Activated naive CD4-positive, alpha-beta T cell treated with anti-CD3 and anti-CD28 coated beads, Interleukin-2, amount 10 ng/mL, durations not matched to agents 7 days and 5 days (primary cell): Measurements from ENCODE around the gene COMMD2.
A peak's percentile ranks its signal among the peaks of the same experiment; 100 is the strongest.

Experiments used
- CTCF ChIA-PET: fragments of 350-600 bp; sonication (Branson Sonifier 250); formaldehyde crosslinking; loops from one replicate; lab custom pipeline; 2021; ENCODE audit warnings: antibody characterized with exemption; lab: Charles Lee
- DNase-seq: peaks from one replicate; pipeline ENCODE4 v3.0.0-alpha.2; 2020
- H3K27ac Mint-ChIP-seq: one replicate; pipeline ENCODE4 v1.8.0; 2021; ENCODE audit warnings: mild to moderate bottlenecking, moderate library complexity, mixed read lengths
- H3K27me3 Mint-ChIP-seq: one replicate; pipeline ENCODE4 v1.8.0; 2021; ENCODE audit warnings: mild to moderate bottlenecking, mixed read lengths
- H3K36me3 Mint-ChIP-seq: one replicate; pipeline ENCODE4 v1.8.0; 2021; ENCODE audit warnings: mixed read lengths
- H3K4me1 Mint-ChIP-seq: one replicate; pipeline ENCODE4 v1.8.0; 2021; ENCODE audit warnings: mixed read lengths
- H3K4me3 Mint-ChIP-seq: one replicate; pipeline ENCODE4 v1.8.0; 2021; ENCODE audit warnings: mild to moderate bottlenecking, moderate library complexity, mixed read lengths
- H3K9me3 Mint-ChIP-seq: one replicate; pipeline ENCODE4 v1.8.0; 2021; ENCODE audit warnings: mixed read lengths

Gene COMMD2

DNA sequence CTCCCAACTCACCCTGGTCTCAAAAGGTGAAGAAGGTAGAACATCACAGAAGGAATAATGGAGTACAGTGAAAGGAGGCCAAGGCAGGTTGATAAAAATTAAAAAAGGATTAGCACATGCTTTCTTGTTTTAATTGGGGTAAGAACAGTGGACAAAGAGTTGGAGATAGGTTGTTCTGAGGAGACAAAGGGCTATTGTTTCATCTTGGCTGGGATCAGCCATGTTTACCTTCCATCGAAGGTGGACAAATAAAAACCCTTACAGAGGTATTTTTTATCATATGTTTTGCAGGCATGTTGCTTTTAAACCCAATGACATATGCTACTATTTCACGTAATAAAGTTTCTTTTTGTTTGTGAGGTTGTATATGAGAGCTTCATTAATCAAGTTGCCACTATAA lies 12.9 kb downstream of the COMMD2 start:
- Mint-ChIP-seq H3K4me1 (no peaks in the 10 kb centered on the region), H3K36me3 (peaks cover 11% of the 10 kb centered on the region), H3K9me3 (no peaks in the 10 kb centered on the region), H3K4me3 (no peak overlapping the region), H3K27ac (no peak overlapping the region), H3K27me3 (no peaks in the 10 kb centered on the region)
- DNase-seq = no peak
- CTCF ChIA-PET = no interaction called here

DNA sequence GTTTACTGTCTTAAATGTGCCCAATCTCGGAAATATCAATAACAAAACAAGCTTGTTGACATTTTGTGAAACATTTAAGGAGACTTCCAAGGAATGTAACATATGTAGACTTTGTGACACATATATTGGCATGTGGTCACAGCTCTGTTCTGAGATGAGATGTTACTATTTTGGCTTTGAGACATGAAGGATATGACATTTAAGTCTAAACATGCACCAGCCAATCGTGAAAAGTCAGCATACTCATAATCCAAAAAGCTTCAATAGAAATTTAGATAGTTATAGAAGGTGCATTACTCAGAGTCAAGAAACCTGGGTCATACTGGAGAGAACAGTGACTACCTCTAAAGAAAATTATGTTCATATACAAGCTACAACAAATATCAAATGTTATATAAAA lies 13.4 kb downstream of the COMMD2 start:
- H3K4me1 Mint-ChIP-seq = no peaks in the 10 kb centered on the region
- H3K4me3 Mint-ChIP-seq = no peak overlapping the region
- H3K9me3 Mint-ChIP-seq = no peaks in the 10 kb centered on the region
- CTCF ChIA-PET = no interaction called here
- no peaks in the 10 kb centered on the region for H3K27me3 Mint-ChIP-seq
- no peak overlapping the region for H3K27ac Mint-ChIP-seq
- peaks cover 11% of the 10 kb centered on the region for H3K36me3 Mint-ChIP-seq
- no peak for DNase-seq

DNA sequence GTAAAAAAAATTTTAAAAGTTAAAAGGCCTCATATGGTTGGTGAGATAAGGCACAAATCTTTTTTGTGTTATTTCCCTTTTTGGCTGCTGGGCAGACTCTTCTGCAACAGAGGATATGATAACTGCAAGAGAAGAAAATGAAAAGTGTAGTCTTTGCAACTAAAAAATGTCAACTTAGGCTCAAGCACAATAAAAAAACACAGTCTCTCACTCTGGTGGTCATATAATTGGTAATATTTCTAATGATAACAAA lies 15.4 kb downstream of the COMMD2 start:
- CTCF ChIA-PET = interaction anchor here (0.7 kb wide), 1 partner anchor 20 kb away, joined by 3 read pairs; no protein-coding TSS in a partner anchor

DNA sequence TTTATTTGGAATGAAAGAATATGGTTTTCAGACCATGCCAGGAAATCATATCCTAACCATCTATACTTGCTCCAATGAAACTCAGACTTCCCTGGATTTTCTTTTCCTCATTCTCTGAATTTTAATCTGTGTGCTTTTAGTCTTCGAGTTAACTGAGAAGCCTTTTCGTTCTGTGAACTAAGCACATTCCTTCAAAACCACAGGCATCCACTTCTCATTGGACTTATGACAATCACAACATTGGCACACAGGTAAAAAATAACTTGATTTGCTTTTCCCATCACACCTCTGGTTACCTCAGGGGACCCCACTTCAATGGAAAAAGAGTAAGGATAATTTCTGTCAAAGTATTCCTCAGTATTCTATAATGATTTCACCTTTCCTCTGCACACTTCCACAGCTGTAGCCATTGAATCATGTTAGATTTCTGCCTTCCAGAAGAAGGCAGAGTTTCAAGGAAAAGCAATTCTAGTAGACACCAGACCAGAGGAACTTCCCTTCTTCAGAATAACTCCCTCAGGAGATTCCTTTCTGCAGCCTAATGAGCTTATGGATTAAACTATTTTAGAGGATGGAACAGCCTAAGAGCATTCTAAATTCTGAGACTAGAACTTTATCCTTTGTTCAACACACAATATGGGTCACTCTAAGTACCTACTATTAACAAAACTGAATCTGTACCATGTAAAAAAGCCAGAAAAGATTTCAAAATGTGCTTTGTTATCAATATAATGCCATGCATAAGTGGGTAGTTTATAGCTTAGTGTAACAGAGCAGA lies 15.9 kb downstream of the COMMD2 start:
- Mint-ChIP-seq H3K36me3 (peaks cover 6% of the 10 kb centered on the region), H3K4me3 (no peak overlapping the region), H3K9me3 (no peaks in the 10 kb centered on the region), H3K4me1 (no peaks in the 10 kb centered on the region), H3K27ac (no peak overlapping the region), H3K27me3 (no peaks in the 10 kb centered on the region)
- CTCF ChIA-PET = interaction anchor here (0.7 kb wide), 1 partner anchor 19 kb away, joined by 3 read pairs; no protein-coding TSS in a partner anchor
- no peak for DNase-seq

More for the DNA sequence above, 15.4 kb downstream of the COMMD2 start:
- Mint-ChIP-seq H3K27me3 (no peaks in the 10 kb centered on the region), H3K4me3 (no peak overlapping the region), H3K4me1 (no peaks in the 10 kb centered on the region), H3K9me3 (no peaks in the 10 kb centered on the region), H3K27ac (no peak overlapping the region), H3K36me3 (peaks cover 8% of the 10 kb centered on the region)
- no peak for DNase-seq

DNA sequence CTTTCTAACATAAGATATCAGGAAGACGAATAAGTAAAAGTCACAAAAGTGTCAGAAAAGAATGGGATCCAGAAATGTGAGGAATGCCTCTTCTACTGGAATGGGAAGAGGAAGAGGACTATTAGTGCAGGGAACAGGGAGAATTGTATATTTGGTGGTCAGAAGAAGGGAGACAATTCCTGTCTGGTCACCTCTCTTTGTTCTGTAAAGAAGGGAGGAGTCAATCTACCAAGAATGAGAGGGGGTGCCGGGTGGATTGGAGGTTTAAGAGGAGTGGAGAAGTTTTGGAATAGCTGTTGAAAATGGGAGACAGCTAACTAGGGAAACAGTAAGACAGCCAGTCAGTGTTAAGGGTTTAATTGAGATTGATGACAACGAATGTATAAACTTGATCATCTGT lies 20.1 kb downstream of the COMMD2 start:
- no peaks in the 10 kb centered on the region for H3K27me3 Mint-ChIP-seq
- DNase-seq = no peak
- no peak overlapping the region for H3K27ac Mint-ChIP-seq
- no peaks in the 10 kb centered on the region for H3K9me3 Mint-ChIP-seq
- no peaks in the 10 kb centered on the region for H3K4me1 Mint-ChIP-seq
- peaks cover under 1% of the 10 kb centered on the region for H3K36me3 Mint-ChIP-seq
- no peak overlapping the region for H3K4me3 Mint-ChIP-seq
- CTCF ChIA-PET = no interaction called here

DNA sequence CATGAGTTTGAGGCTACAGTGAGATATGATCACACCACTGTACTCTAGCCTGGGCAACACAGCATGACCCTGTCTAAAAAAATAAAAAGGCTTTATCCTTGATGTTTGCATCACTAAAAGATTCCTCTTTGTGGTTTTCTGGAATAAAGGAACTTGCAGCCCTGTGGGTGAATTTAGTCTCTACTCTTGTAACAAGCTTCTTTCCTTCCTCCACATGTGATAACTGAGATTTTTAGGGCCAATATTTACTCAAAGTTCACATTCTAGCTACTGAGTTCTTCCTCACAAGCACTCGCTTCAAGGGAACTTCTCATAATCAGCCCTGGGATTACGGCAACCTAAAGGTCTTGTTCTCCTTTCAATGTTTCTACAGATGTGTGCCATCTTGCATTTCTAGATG lies 24.6 kb downstream of the COMMD2 start:
- CTCF ChIA-PET = interaction anchor here (0.6 to 2.0 kb wide), 3 partner anchors 10 to 67 kb away, joined by 3 to 6 read pairs (median 3); no protein-coding TSS in a partner anchor
- Mint-ChIP-seq H3K27ac (no peak overlapping the region), H3K9me3 (no peaks in the 10 kb centered on the region), H3K27me3 (peaks cover 7% of the 10 kb centered on the region), H3K4me3 (no peak overlapping the region), H3K36me3 (no peaks in the 10 kb centered on the region), H3K4me1 (no peaks in the 10 kb centered on the region)
- DNase-seq = no peak

DNA sequence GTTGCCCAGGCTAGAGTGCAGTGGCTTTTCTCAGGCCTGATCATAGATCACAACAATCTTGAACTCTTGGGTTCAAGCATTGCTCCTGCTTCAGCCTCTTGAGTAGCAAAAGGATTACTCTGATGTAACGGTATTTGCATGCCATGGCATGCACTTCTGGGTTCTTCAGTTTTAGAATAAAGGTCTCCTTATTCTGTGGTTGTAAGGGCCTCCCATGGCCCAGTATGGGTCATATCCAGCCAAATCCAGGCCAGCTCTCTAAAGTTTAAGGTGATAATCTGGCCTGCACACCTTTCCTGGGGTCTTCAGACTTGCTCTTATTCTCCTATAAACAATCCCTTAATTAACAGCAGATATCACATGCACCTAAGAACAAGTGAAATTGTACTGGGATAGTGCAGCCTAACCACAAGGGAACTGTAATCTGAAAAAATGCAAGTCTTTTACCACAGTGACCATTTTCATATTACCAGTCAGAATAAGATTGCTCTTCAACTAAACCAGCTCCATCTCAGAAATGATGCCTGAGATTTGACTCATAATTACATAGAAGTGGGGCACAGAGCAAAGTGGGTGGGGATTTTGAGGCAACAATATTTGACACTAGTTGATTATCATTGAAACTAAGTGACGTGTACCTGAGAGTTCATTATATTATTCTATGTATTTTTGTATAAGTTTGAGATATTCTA lies 25.4 kb downstream of the COMMD2 start:
- Mint-ChIP-seq H3K27ac (no peak overlapping the region), H3K9me3 (peaks cover 2% of the 10 kb centered on the region), H3K4me3 (no peak overlapping the region), H3K36me3 (no peaks in the 10 kb centered on the region), H3K4me1 (no peaks in the 10 kb centered on the region), H3K27me3 (peaks cover 7% of the 10 kb centered on the region)
- DNase-seq = no peak
- CTCF ChIA-PET = interaction anchor here (0.7 to 2.0 kb wide), 2 partner anchors 10 to 66 kb away, joined by 3 to 6 read pairs; no protein-coding TSS in a partner anchor

DNA sequence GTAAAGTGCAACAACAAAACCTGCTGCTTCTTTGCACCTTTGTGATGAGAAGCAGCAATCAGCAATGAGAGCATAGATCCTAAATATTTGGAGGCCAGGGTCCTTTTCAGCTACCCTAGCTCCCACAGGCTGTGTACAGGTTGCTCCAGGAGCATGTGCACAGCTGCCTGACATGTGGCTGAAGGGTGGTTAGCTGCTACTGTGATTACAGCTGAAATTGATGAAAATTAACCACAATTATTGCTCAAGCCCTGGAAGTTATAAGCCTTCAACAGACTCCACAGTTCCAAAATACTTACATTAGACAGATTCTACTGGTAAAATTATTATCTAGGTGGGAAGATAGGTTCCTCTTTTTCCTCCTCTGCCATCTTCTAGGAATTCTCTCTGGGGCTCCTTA lies 28.5 kb downstream of the COMMD2 start:
- no peak for DNase-seq
- H3K36me3 Mint-ChIP-seq = no peaks in the 10 kb centered on the region
- H3K27ac Mint-ChIP-seq = no peak overlapping the region
- H3K27me3 Mint-ChIP-seq = peaks cover 11% of the 10 kb centered on the region
- no peak overlapping the region for H3K4me3 Mint-ChIP-seq
- H3K4me1 Mint-ChIP-seq = no peaks in the 10 kb centered on the region
- peaks cover 12% of the 10 kb centered on the region for H3K9me3 Mint-ChIP-seq
- CTCF ChIA-PET = no interaction called here

DNA sequence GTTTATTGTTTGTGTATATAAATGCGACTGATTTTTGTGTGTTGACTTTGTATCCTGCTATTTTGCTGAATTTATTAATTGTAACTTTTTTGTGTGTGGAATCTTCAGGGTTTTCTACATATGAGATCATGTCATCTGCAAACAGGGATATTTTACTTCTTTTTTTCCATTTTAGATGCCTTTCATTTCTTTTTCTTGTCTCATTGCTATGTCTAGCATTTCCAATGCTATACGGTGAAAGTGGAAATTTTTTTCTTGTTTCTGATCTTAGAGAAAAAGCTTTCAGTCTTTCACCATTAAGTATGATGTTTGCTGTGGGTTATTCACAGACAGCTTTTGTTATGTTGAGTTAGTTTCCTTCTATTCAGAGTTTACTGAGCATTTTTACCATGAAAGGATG lies 31.4 kb downstream of the COMMD2 start:
- DNase-seq = no peak
- CTCF ChIA-PET = interaction anchor here (1.2 kb wide), 1 partner anchor 50 kb away, joined by 4 read pairs; no protein-coding TSS in a partner anchor
- H3K4me3 Mint-ChIP-seq = no peak overlapping the region
- no peaks in the 10 kb centered on the region for H3K4me1 Mint-ChIP-seq
- no peak overlapping the region for H3K27ac Mint-ChIP-seq
- H3K9me3 Mint-ChIP-seq = peaks cover 12% of the 10 kb centered on the region
- no peaks in the 10 kb centered on the region for H3K36me3 Mint-ChIP-seq
- peaks cover 11% of the 10 kb centered on the region for H3K27me3 Mint-ChIP-seq

DNA sequence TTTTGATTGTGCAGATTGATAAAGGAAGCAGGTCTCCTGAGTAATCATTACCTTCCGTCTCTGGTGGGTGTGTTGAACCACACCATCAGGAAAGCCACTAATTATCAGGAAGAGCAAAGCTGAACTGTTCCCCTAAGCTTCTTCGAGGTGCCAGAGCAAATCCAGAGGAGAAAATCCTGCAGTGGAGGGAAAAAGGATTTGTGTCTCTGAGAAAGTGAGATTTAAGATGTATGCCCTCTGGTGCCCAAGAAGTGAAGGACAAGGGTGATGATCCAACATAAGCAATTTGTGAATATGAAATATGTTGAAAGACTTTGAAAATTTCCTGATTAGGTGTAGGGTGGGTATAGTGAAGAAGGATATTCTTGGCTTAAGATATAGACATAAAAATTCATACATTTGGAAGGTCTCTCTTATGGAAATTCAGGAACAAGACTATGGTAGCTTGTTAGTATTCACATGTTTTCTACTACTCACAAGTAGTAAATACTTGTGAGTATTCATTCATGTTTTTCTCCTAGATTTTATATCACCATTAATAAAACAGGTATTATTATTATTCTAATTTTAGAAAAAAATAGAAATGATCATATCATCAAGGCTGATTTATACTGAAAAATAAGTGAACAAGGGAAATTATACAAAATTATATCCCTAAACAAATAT lies 34.8 kb downstream of the COMMD2 start:
- no peak overlapping the region for H3K4me3 Mint-ChIP-seq
- H3K27me3 Mint-ChIP-seq = peaks cover 4% of the 10 kb centered on the region
- H3K9me3 Mint-ChIP-seq = peaks cover 11% of the 10 kb centered on the region
- DNase-seq = peak; percentile 45
- H3K4me1 Mint-ChIP-seq = no peaks in the 10 kb centered on the region
- H3K36me3 Mint-ChIP-seq = no peaks in the 10 kb centered on the region
- H3K27ac Mint-ChIP-seq = no peak overlapping the region
- CTCF ChIA-PET = interaction anchor here (0.6 to 3.4 kb wide), 23 partner anchors 8 to 598 kb away, joined by 3 to 25 read pairs (median 3); no protein-coding TSS in a partner anchor

DNA sequence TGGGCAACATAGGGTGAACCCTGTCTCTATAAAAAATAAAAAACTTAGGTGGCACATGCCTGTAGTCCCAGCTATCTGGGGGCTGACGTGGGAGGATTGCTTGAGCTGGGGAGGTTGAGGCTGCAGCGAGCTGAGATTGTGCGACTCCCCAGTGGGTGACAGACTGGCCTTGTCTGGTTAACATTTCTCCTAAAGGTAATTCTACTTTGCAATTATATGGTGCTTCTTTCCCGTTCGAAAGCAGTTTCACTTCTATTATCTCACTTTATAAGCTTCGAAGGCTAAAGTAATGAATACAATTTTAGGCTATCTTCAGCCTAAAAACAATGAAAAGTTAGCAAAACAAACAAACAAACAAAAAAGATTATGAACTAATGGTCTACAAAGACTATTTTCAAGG lies 35.3 kb downstream of the COMMD2 start:
- H3K4me3 Mint-ChIP-seq = no peak overlapping the region
- H3K4me1 Mint-ChIP-seq = no peaks in the 10 kb centered on the region
- CTCF ChIA-PET = interaction anchor here (0.6 to 3.4 kb wide), 19 partner anchors 8 to 203 kb away, joined by 3 to 25 read pairs (median 4); no protein-coding TSS in a partner anchor
- no peak overlapping the region for H3K27ac Mint-ChIP-seq
- peaks cover 4% of the 10 kb centered on the region for H3K27me3 Mint-ChIP-seq
- H3K9me3 Mint-ChIP-seq = peaks cover 10% of the 10 kb centered on the region
- no peaks in the 10 kb centered on the region for H3K36me3 Mint-ChIP-seq
- DNase-seq = no peak

DNA sequence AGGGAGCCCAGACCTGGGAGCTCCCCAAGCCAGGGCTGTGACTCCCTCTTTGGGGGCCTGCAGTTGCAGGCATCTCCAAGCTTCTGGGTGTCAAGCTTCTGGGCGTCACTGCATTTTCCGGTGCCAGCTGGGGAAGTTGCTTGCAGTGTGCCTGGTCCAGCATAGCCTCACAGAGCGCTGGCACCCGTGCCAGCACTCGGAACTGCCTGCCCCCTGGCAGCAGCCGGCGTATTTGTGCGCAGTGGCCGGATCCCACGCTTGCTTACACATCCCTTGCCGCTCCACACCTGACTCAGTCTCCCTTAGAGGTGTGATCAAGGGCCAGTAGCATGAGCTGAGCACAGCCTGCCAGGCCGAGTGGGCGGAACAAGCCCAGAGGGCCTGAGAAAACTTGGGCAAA lies 37.0 kb downstream of the COMMD2 start:
- Mint-ChIP-seq H3K27ac (no peak overlapping the region), H3K9me3 (no peaks in the 10 kb centered on the region), H3K4me1 (no peaks in the 10 kb centered on the region), H3K36me3 (no peaks in the 10 kb centered on the region), H3K4me3 (no peak overlapping the region), H3K27me3 (no peaks in the 10 kb centered on the region)
- CTCF ChIA-PET = interaction anchor here (0.9 to 2.8 kb wide), 3 partner anchors 146 to 202 kb away, joined by 3 to 22 read pairs (median 5); no protein-coding TSS in a partner anchor
- DNase-seq = no peak

DNA sequence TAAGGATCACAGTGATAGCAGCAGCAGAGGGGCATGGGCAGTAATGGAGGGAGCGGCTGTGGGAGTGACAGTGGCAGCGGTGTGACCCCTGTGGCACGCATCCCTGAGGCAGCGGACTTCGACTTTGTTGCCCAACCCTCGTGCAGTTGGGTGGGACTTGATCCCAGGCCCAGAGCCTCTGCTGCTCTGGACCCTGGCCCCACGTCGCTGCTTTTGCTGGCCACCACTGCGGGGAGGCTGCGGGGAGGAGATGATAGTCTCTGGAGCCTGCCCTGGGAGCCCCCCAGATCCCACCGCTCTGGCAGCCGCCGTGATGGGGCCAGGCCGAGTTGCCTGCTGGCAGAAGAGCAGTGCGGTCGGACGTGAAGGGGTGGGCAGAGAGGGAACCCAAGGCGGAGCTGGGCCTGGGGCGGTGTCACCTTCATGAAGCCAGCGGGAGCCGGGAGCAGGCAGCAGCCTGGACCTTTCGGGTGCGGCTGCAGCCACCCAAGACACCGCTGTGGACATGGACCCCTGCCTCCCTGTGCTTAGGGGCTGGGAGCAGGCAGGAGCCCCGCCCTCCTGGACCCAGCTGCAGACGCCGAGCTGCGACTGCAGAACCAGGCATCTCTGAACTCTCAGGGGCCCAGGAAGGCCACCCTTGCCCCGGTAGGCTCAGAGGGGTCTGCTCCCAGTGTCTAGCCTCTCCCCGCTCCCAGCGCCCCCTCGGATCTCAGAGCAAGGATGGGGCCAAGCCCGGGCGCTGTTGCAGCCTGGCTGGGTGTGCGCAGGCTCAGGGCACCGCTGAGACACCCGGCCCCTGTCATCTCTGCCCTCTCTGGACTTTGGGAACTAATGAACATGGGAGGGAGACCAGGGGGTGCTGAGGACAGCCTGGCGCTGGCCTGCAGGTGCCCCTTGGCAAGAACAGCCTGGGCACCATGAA lies 38.3 kb downstream of the COMMD2 start:
- CTCF ChIA-PET = interaction anchor here (0.7 to 1.0 kb wide), 3 partner anchors 135 to 201 kb away, joined by 3 to 5 read pairs (median 3); no protein-coding TSS in a partner anchor
- DNase-seq = no peak
- Mint-ChIP-seq H3K4me3 (no peak overlapping the region), H3K4me1 (no peaks in the 10 kb centered on the region), H3K27me3 (no peaks in the 10 kb centered on the region), H3K27ac (no peak overlapping the region), H3K9me3 (no peaks in the 10 kb centered on the region), H3K36me3 (no peaks in the 10 kb centered on the region)
